ENCODE data around the gene WRNIP1.

DNA sequence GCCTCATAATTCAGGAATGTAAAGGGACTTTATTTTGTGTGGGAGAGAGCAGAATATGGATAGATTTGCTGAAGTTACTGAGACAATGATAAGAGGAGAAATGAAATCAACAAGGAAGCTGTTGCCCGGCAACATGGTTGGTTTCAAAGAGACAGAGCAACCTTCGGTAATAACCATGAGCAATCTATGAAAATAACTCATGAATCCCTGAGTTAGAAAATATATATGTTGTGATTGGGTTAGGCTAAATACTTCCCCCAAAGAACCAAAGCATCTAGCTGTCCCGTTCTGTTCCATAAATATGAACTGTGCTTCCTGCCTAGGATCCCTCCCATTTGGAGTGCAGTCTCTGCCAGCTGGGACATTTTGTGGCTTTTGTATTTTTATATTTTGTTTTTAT lies 53.4 kb downstream of the WRNIP1 start:
- no peak for TF ChIP-seq EZH2phosphoT487 (conservative IDR thresholded peaks at IDR 0.05; ENCODE audit: low read length)
- TF ChIP-seq, protein P1, sequence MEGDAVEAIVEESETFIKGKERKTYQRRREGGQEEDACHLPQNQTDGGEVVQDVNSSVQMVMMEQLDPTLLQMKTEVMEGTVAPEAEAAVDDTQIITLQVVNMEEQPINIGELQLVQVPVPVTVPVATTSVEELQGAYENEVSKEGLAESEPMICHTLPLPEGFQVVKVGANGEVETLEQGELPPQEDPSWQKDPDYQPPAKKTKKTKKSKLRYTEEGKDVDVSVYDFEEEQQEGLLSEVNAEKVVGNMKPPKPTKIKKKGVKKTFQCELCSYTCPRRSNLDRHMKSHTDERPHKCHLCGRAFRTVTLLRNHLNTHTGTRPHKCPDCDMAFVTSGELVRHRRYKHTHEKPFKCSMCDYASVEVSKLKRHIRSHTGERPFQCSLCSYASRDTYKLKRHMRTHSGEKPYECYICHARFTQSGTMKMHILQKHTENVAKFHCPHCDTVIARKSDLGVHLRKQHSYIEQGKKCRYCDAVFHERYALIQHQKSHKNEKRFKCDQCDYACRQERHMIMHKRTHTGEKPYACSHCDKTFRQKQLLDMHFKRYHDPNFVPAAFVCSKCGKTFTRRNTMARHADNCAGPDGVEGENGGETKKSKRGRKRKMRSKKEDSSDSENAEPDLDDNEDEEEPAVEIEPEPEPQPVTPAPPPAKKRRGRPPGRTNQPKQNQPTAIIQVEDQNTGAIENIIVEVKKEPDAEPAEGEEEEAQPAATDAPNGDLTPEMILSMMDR (IDR thresholded peaks at IDR 0.05; ENCODE audit: insufficient read depth, low read length, poor library complexity, severe bottlenecking), result no peak
